VCaP (cell line): ENCODE results near the gene TMEM259.
"Not testable (repeated sequence)": the region's sequence is repeated elsewhere in the genome, so short reads cannot be mapped to it uniquely, and the experiment has no call there.

Source experiments
- H3K27ac ChIP-seq: fragments of 450-650 bp; 2 replicates; pipeline ENCODE4 v1.5.1; 2017
- CTCF ChIP-seq: fragments of 450-650 bp; conservative IDR thresholded peaks from 2 replicates; pipeline ENCODE4 v1.5.1; 2017; ENCODE audit warnings: mild to moderate bottlenecking, moderate library complexity

TMEM259 gene

GRCh38 chr19:1028062-1028926, 7.4 kb upstream of the TMEM259 start:
- peak overlapping the region; percentile 57; the same call in 1 of the 2 replicates for H3K27ac ChIP-seq
- TF ChIP-seq CTCF = no peak

- H3K27ac ChIP-seq = peak overlapping the region; percentile 57; the same call in 1 of the 2 replicates
- no peak for TF ChIP-seq CTCF
Measured at GRCh38 chr19:1027650-1028061, 6.7 kb upstream of the TMEM259 start.

- TF ChIP-seq CTCF = no peak
- peak overlapping the region; percentile 57; the same call in 1 of the 2 replicates for H3K27ac ChIP-seq
Measured at GRCh38 chr19:1026783-1027649, 6.1 kb upstream of the TMEM259 start.

- TF ChIP-seq CTCF = no peak
- H3K27ac ChIP-seq = peak within 1 kb of the TSS; percentile 57; the same call in 1 of the 2 replicates
Measured at GRCh38 chr19:1025960-1026782, 5.2 kb upstream of the TMEM259 start, which contains the start of gene CNN2. Gene CNN2 (plus strand): TSS chr19:1026608. CDS start chr19:1026662, 54 bp downstream.

GRCh38 chr19:1025080-1025479, 4.2 kb upstream of the TMEM259 start:
- H3K27ac ChIP-seq = not testable (repeated sequence)

- H3K27ac ChIP-seq = not testable (repeated sequence)
Measured at GRCh38 chr19:1023883-1024188, 2.9 kb upstream of the TMEM259 start.

GRCh38 chr19:1019980-1020867, 699 bp downstream of the TMEM259 start:
- no peak for TF ChIP-seq CTCF
- peak overlapping the region; percentile 87 for H3K27ac ChIP-seq
